ENCODE data around the gene HGD.

- TF ChIP-seq, protein P1, sequence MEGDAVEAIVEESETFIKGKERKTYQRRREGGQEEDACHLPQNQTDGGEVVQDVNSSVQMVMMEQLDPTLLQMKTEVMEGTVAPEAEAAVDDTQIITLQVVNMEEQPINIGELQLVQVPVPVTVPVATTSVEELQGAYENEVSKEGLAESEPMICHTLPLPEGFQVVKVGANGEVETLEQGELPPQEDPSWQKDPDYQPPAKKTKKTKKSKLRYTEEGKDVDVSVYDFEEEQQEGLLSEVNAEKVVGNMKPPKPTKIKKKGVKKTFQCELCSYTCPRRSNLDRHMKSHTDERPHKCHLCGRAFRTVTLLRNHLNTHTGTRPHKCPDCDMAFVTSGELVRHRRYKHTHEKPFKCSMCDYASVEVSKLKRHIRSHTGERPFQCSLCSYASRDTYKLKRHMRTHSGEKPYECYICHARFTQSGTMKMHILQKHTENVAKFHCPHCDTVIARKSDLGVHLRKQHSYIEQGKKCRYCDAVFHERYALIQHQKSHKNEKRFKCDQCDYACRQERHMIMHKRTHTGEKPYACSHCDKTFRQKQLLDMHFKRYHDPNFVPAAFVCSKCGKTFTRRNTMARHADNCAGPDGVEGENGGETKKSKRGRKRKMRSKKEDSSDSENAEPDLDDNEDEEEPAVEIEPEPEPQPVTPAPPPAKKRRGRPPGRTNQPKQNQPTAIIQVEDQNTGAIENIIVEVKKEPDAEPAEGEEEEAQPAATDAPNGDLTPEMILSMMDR (IDR thresholded peaks at IDR 0.05): no peak
- TF ChIP-seq SIN3A (IDR thresholded peaks at IDR 0.05; ENCODE audit: borderline replicate concordance, low read depth, low read length) (no peak), YY1 (IDR thresholded peaks at IDR 0.05; ENCODE audit: low read depth) (no peak), REST (IDR thresholded peaks at IDR 0.05; ENCODE audit: low read depth, low read length) (no peak), FOXM1 (IDR thresholded peaks at IDR 0.05; ENCODE audit: low read depth) (no peak), ELF1 (IDR thresholded peaks at IDR 0.05) (no peak)
Observed at GRCh38 chr3:120652896-120653545, 29.0 kb downstream of the HGD start.

Measured in SK-N-SH (cell line).